RWPE2 (cell line): Measurements from ENCODE around the gene VWA5B1.
A peak's percentile ranks its signal among the peaks of the same experiment; 100 is the strongest.

ENCODE experiments used
- ATAC-seq: fragments of 200-7000 bp; cut with Tn5 transposase; 3 replicates; pipeline ENCODE4 v1.9.1; 2021; ENCODE audit warnings: low read depth
- DNase-seq: peaks from one replicate; pipeline ENCODE4 v3.0.0-alpha.2; 2020; ENCODE audit warnings: low spot score
- H3K27ac ChIP-seq: fragments of 450-650 bp; 2 replicates; pipeline ENCODE4 v1.5.1; 2017; ENCODE audit warnings: mild to moderate bottlenecking; ENCODE audit not compliant: poor library complexity, severe bottlenecking
- H3K27me3 ChIP-seq: fragments of 250-450 bp; sonication (Bioruptor Pico); 2 replicates; pipeline ENCODE4 v1.5.1; 2021; ENCODE audit warnings: mild to moderate bottlenecking, moderate library complexity; ENCODE audit not compliant: insufficient read depth, poor library complexity, severe bottlenecking
- H3K36me3 ChIP-seq: fragments of 250-450 bp; sonication (Bioruptor Pico); 2 replicates; pipeline ENCODE4 v1.5.1; 2020; ENCODE audit warnings: low read depth, mild to moderate bottlenecking, moderate library complexity
- H3K4me1 ChIP-seq: fragments of 250-450 bp; sonication (Bioruptor Pico); 2 replicates; pipeline ENCODE4 v1.5.1; 2021; ENCODE audit warnings: mild to moderate bottlenecking, moderate library complexity; ENCODE audit not compliant: insufficient read depth, poor library complexity, severe bottlenecking
- H3K4me3 ChIP-seq: fragments of 250-450 bp; sonication (Bioruptor Pico); 2 replicates; pipeline ENCODE4 v1.5.1; 2021; ENCODE audit warnings: mild to moderate bottlenecking, moderate library complexity; ENCODE audit not compliant: severe bottlenecking
- H3K9me3 ChIP-seq: fragments of 250-450 bp; sonication (Bioruptor Pico); 2 replicates; pipeline ENCODE4 v1.5.1; 2021; ENCODE audit warnings: mild to moderate bottlenecking, moderate library complexity; ENCODE audit not compliant: severe bottlenecking
- CTCF ChIP-seq: fragments of 450-650 bp; IDR thresholded peaks from one replicate; pipeline ENCODE4 v1.5.1; 2017; ENCODE audit warnings: mild to moderate bottlenecking, moderate library complexity; ENCODE audit not compliant: poor library complexity, severe bottlenecking

Gene VWA5B1

GRCh38 chr1:20325844-20326420, 35.3 kb downstream of the VWA5B1 start:
- Histone ChIP-seq H3K9me3 (no peaks in the 10 kb centered on the region), H3K27ac (no peak overlapping the region), H3K27me3 (no peaks in the 10 kb centered on the region), H3K36me3 (no peaks in the 10 kb centered on the region), H3K4me1 (no peaks in the 10 kb centered on the region), H3K4me3 (no peak overlapping the region)
- TF ChIP-seq CTCF: no peak
- no peak for DNase-seq
- no peak for ATAC-seq

DNA sequence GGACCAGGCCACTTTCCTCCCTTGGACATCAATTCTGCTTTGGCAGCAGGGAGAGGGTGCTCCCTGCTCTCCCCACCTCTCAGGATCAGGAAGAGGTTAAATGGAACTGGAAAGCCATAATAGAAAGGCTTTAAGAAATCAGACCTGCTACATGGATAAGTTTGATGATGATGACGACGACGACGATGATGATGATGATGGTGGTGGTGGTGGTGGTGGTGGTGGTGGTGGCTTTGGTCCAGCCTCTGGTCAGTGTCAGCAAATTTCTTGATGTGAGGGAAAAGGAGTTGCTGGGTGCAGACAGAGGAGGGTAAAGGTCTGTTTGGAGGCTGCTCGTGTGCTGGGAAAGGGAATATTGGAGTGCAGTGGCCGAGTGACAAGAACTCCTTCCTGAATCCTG, 36.8 kb downstream of the VWA5B1 start:
- H3K27me3 ChIP-seq: no peaks in the 10 kb centered on the region
- ATAC-seq (no peak), DNase-seq (no peak)
- H3K4me1 ChIP-seq: no peaks in the 10 kb centered on the region
- no peak overlapping the region for H3K4me3 ChIP-seq
- no peak overlapping the region for H3K27ac ChIP-seq
- H3K9me3 ChIP-seq: no peaks in the 10 kb centered on the region
- TF ChIP-seq CTCF: no peak
- no peaks in the 10 kb centered on the region for H3K36me3 ChIP-seq

DNA sequence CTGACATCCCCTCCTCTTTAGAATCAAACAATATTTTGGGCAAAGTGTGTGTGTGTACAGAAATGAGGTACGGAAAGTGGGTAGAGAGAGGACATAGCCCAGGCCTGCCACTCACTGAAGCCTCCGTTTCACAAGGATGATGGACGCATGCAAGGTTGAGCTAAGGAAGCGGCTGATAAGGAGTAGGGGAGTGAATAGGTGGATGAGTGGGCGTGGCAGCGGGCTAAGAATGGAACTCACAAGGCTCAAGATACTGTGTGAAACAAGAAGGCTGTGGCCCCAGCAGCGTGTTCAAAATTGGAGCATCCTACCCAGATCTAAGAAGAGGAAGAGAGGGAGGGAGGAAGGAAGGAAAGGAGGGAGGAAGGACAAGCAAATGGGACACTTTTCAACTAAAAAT, 37.5 kb downstream of the VWA5B1 start:
- no peak for DNase-seq
- H3K27ac ChIP-seq: no peak overlapping the region
- H3K27me3 ChIP-seq: no peaks in the 10 kb centered on the region
- no peaks in the 10 kb centered on the region for H3K36me3 ChIP-seq
- no peaks in the 10 kb centered on the region for H3K9me3 ChIP-seq
- H3K4me1 ChIP-seq: no peaks in the 10 kb centered on the region
- TF ChIP-seq CTCF: no peak
- no peak for ATAC-seq
- no peak overlapping the region for H3K4me3 ChIP-seq

GRCh38 chr1:20329793-20330542, 39.3 kb downstream of the VWA5B1 start:
- Histone ChIP-seq H3K4me1 (no peaks in the 10 kb centered on the region), H3K27ac (no peak overlapping the region), H3K9me3 (no peaks in the 10 kb centered on the region), H3K36me3 (no peaks in the 10 kb centered on the region), H3K4me3 (no peak overlapping the region), H3K27me3 (no peaks in the 10 kb centered on the region)
- TF ChIP-seq CTCF: peak; percentile 9
- no peak for DNase-seq
- ATAC-seq: no peak

DNA sequence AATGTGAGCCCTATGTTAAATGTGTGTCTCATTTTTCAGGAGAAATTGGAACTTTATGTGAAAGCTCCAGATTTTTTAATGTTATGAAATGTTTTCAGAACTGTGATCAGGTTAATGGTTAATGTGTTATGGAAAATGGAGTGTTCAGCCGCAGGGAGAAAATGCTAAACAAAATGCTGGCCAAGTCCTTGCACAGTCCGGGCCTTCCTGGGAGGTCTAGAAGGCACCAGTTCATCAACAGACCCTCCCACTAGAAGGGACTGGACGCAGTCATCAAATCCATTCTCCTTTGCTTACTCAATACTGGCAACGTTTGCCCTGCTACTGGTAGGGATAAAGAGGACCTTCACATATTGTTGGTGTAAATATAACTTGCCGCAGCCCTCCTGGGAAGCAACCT, 43.4 kb downstream of the VWA5B1 start:
- Histone ChIP-seq H3K9me3 (no peaks in the 10 kb centered on the region), H3K27ac (no peak overlapping the region), H3K27me3 (no peaks in the 10 kb centered on the region), H3K36me3 (no peaks in the 10 kb centered on the region), H3K4me1 (no peaks in the 10 kb centered on the region), H3K4me3 (no peak overlapping the region)
- ATAC-seq: no peak
- no peak for DNase-seq
- no peak for TF ChIP-seq CTCF
